Coronary artery (tissue), 2 donors: ENCODE data around the gene GGTLC3.
"Not testable (repeated sequence)": the region's sequence is repeated elsewhere in the genome, so short reads cannot be mapped to it uniquely, and the experiment has no call there.

Source experiments
- DNase-seq: peaks from one replicate; pipeline ENCODE4 v3.0.0-alpha.2; 2017; ENCODE audit warnings: low spot score
- H3K27ac ChIP-seq, 2 donors: fragments of 200-600 bp; sonication (generic); one replicate each; pipeline ENCODE4 v1.5.1; 2016 to 2019
- H3K4me3 ChIP-seq: fragments of 200-600 bp; sonication (generic); 2 replicates; pipeline ENCODE4 v1.5.1; 2016; ENCODE audit warnings: mild to moderate bottlenecking, moderate library complexity

The GGTLC3 gene

GRCh38 chr22:18518061-18518460 is at the start of gene GGTLC3:
TSS of gene GGTLC3 (minus strand) at chr22:18518161. CDS start at chr22:18517897, 264 bp downstream.
- not testable (repeated sequence) for H3K4me3 ChIP-seq, H3K27ac ChIP-seq, DNase-seq

GRCh38 chr22:18560099-18560974 is 42.4 kb upstream of the GGTLC3 start:
- H3K4me3 ChIP-seq, DNase-seq, H3K27ac ChIP-seq: not testable (repeated sequence)

DNA sequence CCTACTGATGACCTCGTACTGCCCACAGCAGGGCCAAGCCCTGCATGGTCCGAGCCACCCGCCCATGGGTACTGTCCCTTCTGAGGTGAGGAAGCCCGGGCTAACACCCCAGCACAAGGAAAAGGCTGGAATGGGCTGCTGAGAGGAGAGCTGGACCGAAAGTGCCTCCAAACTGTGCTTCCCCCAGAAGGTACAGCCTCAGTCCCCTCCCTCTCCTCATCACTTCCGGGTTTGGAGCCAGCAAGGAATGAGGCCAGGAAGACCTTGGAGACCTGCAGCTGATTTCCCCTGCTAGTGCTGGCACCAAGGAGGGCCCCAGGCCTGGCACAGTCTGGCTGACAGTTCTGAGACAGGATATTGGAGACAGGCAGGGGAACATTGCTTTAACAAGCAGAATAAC is 41.0 kb upstream of the GGTLC3 start:
- not testable (repeated sequence) for H3K27ac ChIP-seq, DNase-seq, H3K4me3 ChIP-seq

DNA sequence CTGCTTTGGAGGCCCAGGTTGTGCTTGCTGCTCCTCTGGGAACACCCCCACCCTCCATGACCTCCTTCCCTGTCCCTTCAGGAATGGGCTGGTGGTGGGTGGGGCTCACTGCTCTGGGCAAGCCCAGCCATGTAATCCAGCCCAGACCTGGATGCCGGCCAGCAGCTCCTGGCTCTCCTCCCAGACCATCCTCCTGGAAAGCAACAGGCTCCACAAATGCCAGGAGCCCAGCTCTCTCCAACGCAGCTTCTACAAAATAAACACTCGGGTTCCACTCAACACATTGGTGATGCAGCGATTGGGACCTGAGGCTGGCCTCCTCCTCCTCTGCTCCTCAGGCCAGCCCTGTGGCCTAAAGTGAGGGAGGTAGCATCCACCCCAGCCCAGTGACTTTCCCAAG is 40.6 kb upstream of the GGTLC3 start:
- not testable (repeated sequence) for H3K4me3 ChIP-seq, H3K27ac ChIP-seq, DNase-seq

DNA sequence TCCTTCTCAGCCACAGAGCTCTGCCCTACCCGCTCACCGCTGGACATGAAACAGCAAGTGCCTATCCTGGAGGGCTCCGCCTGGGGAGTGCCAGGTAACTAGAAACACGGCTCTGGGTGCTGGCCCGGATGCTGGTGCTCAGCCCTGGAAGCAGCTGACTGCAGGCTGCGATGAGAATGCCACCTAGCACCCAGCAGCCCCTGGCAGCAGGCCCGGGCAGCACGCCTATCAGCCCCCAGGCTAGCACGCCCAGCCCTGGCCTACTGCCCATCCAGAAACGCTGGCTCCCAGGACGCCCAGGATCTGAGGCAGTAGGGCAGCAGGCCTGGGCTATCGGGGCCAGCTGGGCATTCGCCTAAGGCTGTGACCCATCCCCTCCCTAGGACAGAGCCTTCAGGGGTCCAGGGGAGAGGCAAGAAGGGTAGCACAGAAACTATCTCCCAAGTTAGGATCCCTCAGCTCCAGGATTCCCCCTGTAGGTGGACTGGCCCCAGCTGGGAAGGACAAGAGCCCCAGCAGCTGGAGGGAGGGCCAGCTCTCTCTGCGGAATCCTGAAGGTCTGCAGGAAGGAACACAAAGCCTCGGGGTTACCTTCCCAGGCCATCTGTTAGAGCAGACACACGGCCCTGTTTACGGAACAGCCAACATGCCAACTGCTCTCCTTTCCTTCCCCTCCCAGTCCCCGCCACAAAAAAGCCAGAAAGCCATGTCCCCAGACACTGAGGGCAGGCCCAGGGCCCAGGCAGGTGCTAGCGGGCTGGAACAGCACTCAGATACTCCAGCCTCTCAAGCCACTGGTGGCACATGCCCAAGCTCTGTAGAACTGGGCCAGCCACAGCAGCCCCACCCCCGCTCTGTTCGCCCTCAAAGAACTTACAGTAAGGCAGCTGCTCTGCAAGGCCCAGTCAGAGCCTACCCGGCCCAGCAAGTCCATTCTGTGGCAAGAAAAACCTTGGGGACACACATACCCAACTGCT is 36.6 kb upstream of the GGTLC3 start:
- DNase-seq, H3K4me3 ChIP-seq, H3K27ac ChIP-seq: not testable (repeated sequence)

GRCh38 chr22:18552839-18553597 is 35.1 kb upstream of the GGTLC3 start:
- not testable (repeated sequence) for H3K4me3 ChIP-seq, H3K27ac ChIP-seq, DNase-seq

DNA sequence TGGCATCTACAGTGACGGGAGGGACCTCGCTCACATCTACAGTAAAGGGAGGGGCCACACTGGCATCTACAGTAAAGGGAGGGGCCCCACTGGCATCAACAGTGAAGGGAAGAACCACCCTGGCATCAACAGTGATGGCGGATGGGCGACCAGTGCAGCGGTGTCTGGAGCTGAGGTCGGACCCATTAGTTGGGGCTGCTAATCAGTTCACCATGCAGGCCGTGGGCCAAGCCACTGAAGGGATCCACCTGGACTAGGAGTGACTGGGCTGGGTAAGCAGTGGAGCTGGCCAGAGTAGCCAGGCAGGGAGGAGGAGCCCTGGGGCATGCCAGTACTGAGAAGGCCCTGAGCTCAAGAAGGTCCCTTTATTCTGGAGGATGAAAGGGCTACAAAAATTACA is 33.1 kb upstream of the GGTLC3 start:
- not testable (repeated sequence) for DNase-seq

GRCh38 chr22:18549458-18550179 is 31.7 kb upstream of the GGTLC3 start:
- not testable (repeated sequence) for H3K27ac ChIP-seq, H3K4me3 ChIP-seq, DNase-seq

More for the DNA sequence above, 33.1 kb upstream of the GGTLC3 start:
- not testable (repeated sequence) for H3K4me3 ChIP-seq, H3K27ac ChIP-seq

- not testable (repeated sequence) for H3K4me3 ChIP-seq, H3K27ac ChIP-seq, DNase-seq
Measured at GRCh38 chr22:18544615-18545014, 26.7 kb upstream of the GGTLC3 start.

- not testable (repeated sequence) for H3K4me3 ChIP-seq, DNase-seq, H3K27ac ChIP-seq
Measured at GRCh38 chr22:18543400-18543799, 25.4 kb upstream of the GGTLC3 start.

GRCh38 chr22:18539994-18540393 is 22.0 kb upstream of the GGTLC3 start:
- H3K4me3 ChIP-seq, DNase-seq, H3K27ac ChIP-seq: not testable (repeated sequence)

- H3K4me3 ChIP-seq, H3K27ac ChIP-seq, DNase-seq: not testable (repeated sequence)
Measured at GRCh38 chr22:18534315-18534714, 16.4 kb upstream of the GGTLC3 start.

DNA sequence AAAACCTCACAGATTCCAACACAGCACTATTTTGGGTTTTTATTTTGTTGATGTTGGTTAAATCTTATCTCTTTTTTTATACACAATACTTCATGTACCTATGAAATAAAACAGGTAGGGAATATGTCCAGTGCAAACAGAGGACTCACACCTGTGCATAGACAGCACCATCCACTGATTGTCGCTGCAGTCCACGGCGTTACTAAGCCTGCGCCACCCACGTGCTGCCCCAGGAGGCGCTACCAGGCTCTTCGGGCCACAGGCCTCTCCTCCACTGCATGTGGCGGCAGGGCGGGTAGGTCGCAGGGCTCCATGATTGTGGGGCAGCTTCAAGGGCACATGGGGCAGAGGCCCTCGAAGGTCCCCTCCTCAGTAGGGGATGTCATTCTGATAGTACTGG is 15.7 kb upstream of the GGTLC3 start:
- not testable (repeated sequence) for H3K4me3 ChIP-seq, DNase-seq

GRCh38 chr22:18529416-18530145 is 11.6 kb upstream of the GGTLC3 start:
- H3K27ac ChIP-seq, H3K4me3 ChIP-seq, DNase-seq: not testable (repeated sequence)

More for the DNA sequence above, 15.7 kb upstream of the GGTLC3 start:
- not testable (repeated sequence) for H3K27ac ChIP-seq

DNA sequence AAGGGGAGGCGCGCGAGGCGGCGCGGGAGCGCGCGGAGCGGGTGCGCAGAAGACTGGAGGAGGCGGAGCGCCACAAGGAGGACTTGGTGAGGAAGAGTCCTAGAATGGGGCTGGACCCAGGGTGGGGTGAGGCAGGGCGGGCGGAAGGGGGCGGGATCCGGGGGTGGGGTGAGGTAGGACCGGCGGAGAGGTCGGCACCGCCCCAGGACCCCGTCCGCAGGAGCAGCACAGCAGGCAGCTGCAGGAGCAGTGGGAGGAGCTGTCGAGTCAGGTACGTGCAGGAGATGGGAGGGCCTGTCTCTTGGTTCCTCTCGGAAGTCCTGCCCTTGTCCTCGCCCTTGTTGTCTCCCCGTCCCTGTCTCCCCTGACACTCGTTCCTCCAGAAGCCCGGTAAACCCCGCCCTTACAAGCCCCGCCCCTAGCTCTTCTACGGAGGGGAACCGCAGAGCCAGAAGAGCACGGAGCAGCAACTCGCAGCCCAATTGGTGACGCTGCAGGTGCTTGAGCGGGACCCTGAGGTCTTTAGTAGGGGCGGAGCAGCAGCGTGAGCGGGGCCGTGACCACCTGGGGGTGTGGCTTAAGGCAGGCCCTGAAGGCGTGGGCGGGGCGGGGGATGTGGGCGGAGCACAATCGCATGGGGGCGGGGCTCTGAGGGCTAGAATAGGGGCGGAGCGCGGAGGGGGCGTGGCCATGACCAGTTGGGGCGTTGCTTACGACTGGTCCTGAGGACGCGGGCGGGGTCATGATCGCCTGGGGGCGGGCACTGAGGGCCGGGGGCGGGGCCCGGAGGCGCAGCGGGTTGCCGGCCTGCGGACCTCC is 10.8 kb upstream of the GGTLC3 start:
- H3K27ac ChIP-seq, H3K4me3 ChIP-seq: not testable (repeated sequence)
- DNase-seq = peak; percentile 72

GRCh38 chr22:18527752-18528596 is 10.0 kb upstream of the GGTLC3 start, which contains the start of gene TMEM191B:
TSS of gene TMEM191B (plus strand) at chr22:18527802. CDS start at chr22:18527981, 179 bp downstream.
- DNase-seq, H3K4me3 ChIP-seq, H3K27ac ChIP-seq: not testable (repeated sequence)
